HCT116 (cell line): ENCODE results near the gene CD2. TPM values are rescaled to one million over a fixed set of nuclear protein-coding genes. Genes with fewer than 3 reads are reported as not detected.

ENCODE experiments used
- ATAC-seq: fragments of 200-7000 bp; cut with Tn5 transposase; 2 replicates; pipeline ENCODE4 v1.9.1; 2020; ENCODE audit warnings: mild to moderate bottlenecking, moderate library complexity
- BruUV-seq: library from RNA; stranded (reverse); fragments of 400-500 nt; replicated peaks from 2 replicates; lab custom pipeline; 2021; lab: Mats Ljungman, UMichigan
- CTCF ChIA-PET: fragments of 300-600 bp; sonication (Branson Sonifier 250); formaldehyde crosslinking; loops from one replicate; lab custom pipeline; 2021; ENCODE audit warnings: antibody characterized with exemption; lab: Charles Lee
- POLR2A ChIA-PET: fragments of 300-600, 350-600 bp; sonication (Branson Sonifier 250); formaldehyde crosslinking; loops from one replicate; lab custom pipeline; 2021; ENCODE audit warnings: antibody characterized with exemption; lab: Charles Lee
- RAD21 ChIA-PET, 2 experiments: fragments of 300-600 bp; sonication (Branson Sonifier 250); formaldehyde crosslinking; loops; one replicate each; lab custom pipeline; 2023; ENCODE audit warnings: low total read pairs in 2 of 2; ENCODE audit not compliant: uncharacterized antibody in 2 of 2, unreplicated experiment in 2 of 2, low non-redundant PET in 1 of 2; lab: Charles Lee
- DNase-seq: peaks from one replicate; pipeline ENCODE4 v3.0.0-alpha.2; 2010; ENCODE audit warnings: low read depth, low spot score
- H2AFZ ChIP-seq: fragments of 200-600 bp; shearing (Covaris generic), sonication (generic); 2 replicates; pipeline ENCODE4 v1.6.1; 2017; ENCODE audit warnings: low read depth, mixed run types, mixed read lengths, antibody characterized with exemption, low read length; ENCODE audit not compliant: poor library complexity, severe bottlenecking
- H3K27ac ChIP-seq: 2 replicates; pipeline ENCODE4 v1.5.1; 2012; ENCODE audit warnings: low read depth, low read length
- H3K27me3 ChIP-seq: fragments of 200-600 bp; sonication (generic); 2 replicates; pipeline ENCODE4 v1.6.1; 2016; ENCODE audit warnings: mixed run types, low read length, mixed read lengths; ENCODE audit not compliant: insufficient read depth
- H3K36me3 ChIP-seq, 2 experiments: fragments of 200-500 bp in 1 of 2; fragments of 200-600 bp in 1 of 2; sonication (Bioruptor generic) in 1 of 2; sonication (generic) in 1 of 2; 2 replicates each; pipeline versions ENCODE4 v1.5.1 to v1.6.1; 2014 to 2016; ENCODE audit warnings: low read length in 2 of 2, inconsistent platforms in 1 of 2, mixed read lengths in 1 of 2, mixed run types in 1 of 2; ENCODE audit not compliant: insufficient read depth in 2 of 2, control insufficient read depth in 1 of 2
- H3K4me1 ChIP-seq, 2 experiments: fragments of 200-600 bp in 1 of 2; sonication (generic) in 1 of 2; 2 replicates each; pipeline versions ENCODE4 v1.5.1 to v1.6.1; 2012 to 2017; ENCODE audit warnings: low read length in 2 of 2, inconsistent platforms in 1 of 2, mild to moderate bottlenecking in 1 of 2, mixed read lengths in 1 of 2, mixed run types in 1 of 2, moderate library complexity in 1 of 2; ENCODE audit not compliant: insufficient read depth in 2 of 2, control insufficient read depth in 1 of 2
- H3K4me2 ChIP-seq: fragments of 200-600 bp; sonication (generic); 2 replicates; pipeline ENCODE4 v1.6.1; 2017; ENCODE audit warnings: mixed run types, low read length, mixed read lengths
- H3K4me3 ChIP-seq, 2 experiments: fragments of 200-600 bp in 1 of 2; sonication (generic) in 1 of 2; replicated peaks in 1 of 2; 2 replicates each; pipeline ENCODE4 v1.5.1; 2011 to 2016; ENCODE audit warnings: low read length in 2 of 2, control low read depth in 1 of 2, low read depth in 1 of 2, mild to moderate bottlenecking in 1 of 2, mixed read lengths in 1 of 2, mixed run types in 1 of 2
- H3K79me2 ChIP-seq: fragments of 200-600 bp; sonication (generic); 2 replicates; pipeline ENCODE4 v1.6.1; 2017; ENCODE audit warnings: mild to moderate bottlenecking, mixed run types, low read length, moderate library complexity, mixed read lengths; ENCODE audit not compliant: insufficient read depth
- H3K9ac ChIP-seq: fragments of 200-600 bp; sonication (generic); 2 replicates; pipeline ENCODE4 v1.6.1; 2016; ENCODE audit warnings: low read length, mixed read lengths
- H3K9me2 ChIP-seq: fragments of 200-600 bp; sonication (generic), shearing (Covaris generic); 2 replicates; pipeline ENCODE4 v1.6.1; 2017; ENCODE audit warnings: mixed run types, mild to moderate bottlenecking, moderate library complexity; ENCODE audit not compliant: insufficient read depth
- H3K9me3 ChIP-seq, 2 experiments: fragments of 200-500 bp in 1 of 2; fragments of 200-600 bp in 1 of 2; sonication (Bioruptor generic) in 1 of 2; sonication (generic) in 1 of 2; 2 replicates each; pipeline ENCODE4 v1.6.1; 2014 to 2017; ENCODE audit warnings: low read length in 2 of 2, mixed read lengths in 2 of 2, inconsistent platforms in 1 of 2, low read depth in 1 of 2, mild to moderate bottlenecking in 1 of 2, mixed run types in 1 of 2, moderate library complexity in 1 of 2; ENCODE audit not compliant: control insufficient read depth in 1 of 2, insufficient read depth in 1 of 2
- H4K20me1 ChIP-seq: fragments of 200-600 bp; sonication (generic), shearing (Covaris generic); 2 replicates; pipeline ENCODE4 v1.6.1; 2017; ENCODE audit warnings: mixed run types, mild to moderate bottlenecking, moderate library complexity; ENCODE audit not compliant: insufficient read depth
- CBX3 ChIP-seq: IDR thresholded peaks from 2 replicates; pipeline ENCODE4 v1.6.1; 2012; ENCODE audit warnings: low read depth
- CTCF ChIP-seq, 3 experiments: fragments of 200-600 bp in 1 of 3; sonication (generic) in 1 of 3; IDR thresholded peaks in 2 of 3; conservative IDR thresholded peaks in 1 of 3; 2 replicates each; pipeline ENCODE4 v1.5.1; 2012 to 2017; ENCODE audit warnings: low read depth in 2 of 3, low read length in 2 of 3, antibody characterized with exemption in 1 of 3, borderline replicate concordance in 1 of 3, control low read depth in 1 of 3, mild to moderate bottlenecking in 1 of 3, mixed read lengths in 1 of 3, mixed run types in 1 of 3, moderate library complexity in 1 of 3; ENCODE audit not compliant: insufficient read depth in 1 of 3
- EGR1 ChIP-seq: IDR thresholded peaks from 2 replicates; pipeline ENCODE4 v1.6.1; 2012; ENCODE audit warnings: low read depth
- EZH2 ChIP-seq: fragments of 200-600 bp; sonication (generic); IDR thresholded peaks from 2 replicates; pipeline ENCODE4 v1.6.1; 2017; ENCODE audit warnings: antibody characterized with exemption, mixed run types
- FOSL1 ChIP-seq: IDR thresholded peaks from 2 replicates; pipeline ENCODE4 v1.6.1; 2012; ENCODE audit warnings: low read depth
- JUND ChIP-seq: IDR thresholded peaks from 2 replicates; pipeline ENCODE4 v1.6.1; 2012
- POLR2A ChIP-seq: IDR thresholded peaks from 2 replicates; pipeline ENCODE4 v1.7.0; 2011; ENCODE audit warnings: borderline replicate concordance; ENCODE audit not compliant: insufficient read depth, insufficient read length; ENCODE audit errors: extremely low read depth
- POLR2AphosphoS5 ChIP-seq: IDR thresholded peaks from 2 replicates; pipeline ENCODE4 v1.6.1; 2011; ENCODE audit warnings: mild to moderate bottlenecking, low read depth, low read length, moderate library complexity
- RAD21 ChIP-seq: IDR thresholded peaks from 2 replicates; pipeline ENCODE4 v1.6.1; 2012; ENCODE audit warnings: low read depth, mild to moderate bottlenecking
- REST ChIP-seq: IDR thresholded peaks from 2 replicates; pipeline ENCODE4 v1.6.1; 2012; ENCODE audit warnings: low read depth
- SP1 ChIP-seq: IDR thresholded peaks from 2 replicates; pipeline ENCODE4 v1.6.1; 2012; ENCODE audit warnings: low read depth
- SRF ChIP-seq: IDR thresholded peaks from 2 replicates; pipeline ENCODE4 v1.6.1; 2012; ENCODE audit warnings: low read depth
- TCF7L2 ChIP-seq: IDR thresholded peaks from 2 replicates; pipeline ENCODE4 v1.7.0; 2011; ENCODE audit warnings: borderline replicate concordance, inconsistent platforms; ENCODE audit not compliant: insufficient read depth, insufficient read length; ENCODE audit errors: extremely low read depth
- ZBTB33 ChIP-seq: IDR thresholded peaks from 2 replicates; pipeline ENCODE4 v1.6.1; 2011; ENCODE audit warnings: mild to moderate bottlenecking, low read length, moderate library complexity; ENCODE audit not compliant: insufficient replicate concordance; ENCODE audit errors: extremely low read depth
- ZFX ChIP-seq: fragments of 450-650 bp; IDR thresholded peaks from 2 replicates; pipeline ENCODE4 v1.6.1; 2017
- ZNF274 ChIP-seq: fragments of 200-500 bp; sonication (Bioruptor generic); IDR thresholded peaks from 2 replicates; pipeline ENCODE4 v1.6.1; 2014; ENCODE audit warnings: mild to moderate bottlenecking, low read depth, low read length, inconsistent platforms
- intact Hi-C: fragments of 100-400 bp; cut with micrococcal nuclease; formaldehyde crosslinking; loops from 2 replicates; pipeline ENCODE4 v1.10.0; 2022
- total RNA-seq: library from RNA; stranded (reverse); gene quantifications from one replicate; pipeline ENCODE4 v1.2.1, GENCODE V29; 2021; ENCODE audit not compliant: unreplicated experiment
- TF ChIP-seq, protein P1 (sequence below): IDR thresholded peaks from 2 replicates; pipeline ENCODE4 v1.6.1; 2012
- TF ChIP-seq, protein P2 (sequence below): IDR thresholded peaks from 2 replicates; pipeline ENCODE4 v1.6.1; 2012

Gene CD2
- total RNA-seq, 1 experiment from 2014 or later: 0.57 TPM

DNA sequence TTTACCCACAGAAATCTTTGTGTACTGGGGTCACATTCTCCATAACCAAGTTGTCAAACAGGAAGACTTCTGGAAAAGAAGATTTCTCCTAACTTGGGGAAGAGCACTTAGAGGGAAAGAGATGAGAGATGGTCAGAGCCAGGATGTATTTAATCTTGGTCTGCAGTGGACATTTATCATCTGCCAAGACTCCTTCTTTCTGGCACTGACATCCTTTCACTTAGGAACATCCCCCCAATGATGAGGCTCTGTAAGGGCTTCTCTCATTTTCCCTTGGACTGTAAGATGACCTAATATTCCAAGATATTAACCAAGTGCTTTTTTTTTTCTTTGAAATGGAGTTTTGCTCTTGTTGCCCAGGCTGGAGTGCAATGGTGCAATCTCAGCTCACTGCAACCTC, 47.4 kb upstream of the CD2 start:
- BruUV-seq: no TSS peak
- Histone ChIP-seq H3K9ac (no peak overlapping the region), H3K27ac (no peak overlapping the region), H4K20me1 (no peaks in the 10 kb centered on the region), H3K4me3 (no peak overlapping the region), H3K79me2 (no peaks in the 10 kb centered on the region), H3K27me3 (no peaks in the 10 kb centered on the region), H3K4me2 (no peak overlapping the region), H3K9me2 (no peaks in the 10 kb centered on the region), H3K4me1 (no peaks in the 10 kb centered on the region), H2AFZ (no peak overlapping the region), H3K9me3 (no peaks in the 10 kb centered on the region), H3K36me3 (no peaks in the 10 kb centered on the region)
- TF ChIP-seq POLR2AphosphoS5 (no peak), FOSL1 (no peak), TCF7L2 (no peak), ZFX (no peak), JUND (no peak), SRF (no peak), CTCF (IDR thresholded peaks at IDR 0.05 in 2 of 3, conservative IDR thresholded peaks at IDR 0.05 in 1 of 3; ENCODE audit: borderline replicate concordance in 1 of 3, insufficient read depth in 1 of 3, low read depth in 2 of 3, low read length in 2 of 3) (no peak), ZNF274 (no peak), ZBTB33 (no peak), CBX3 (no peak), POLR2A (no peak), EGR1 (no peak), SP1 (no peak), REST (no peak), EZH2 (no peak), RAD21 (no peak)
- TF ChIP-seq, protein P1, sequence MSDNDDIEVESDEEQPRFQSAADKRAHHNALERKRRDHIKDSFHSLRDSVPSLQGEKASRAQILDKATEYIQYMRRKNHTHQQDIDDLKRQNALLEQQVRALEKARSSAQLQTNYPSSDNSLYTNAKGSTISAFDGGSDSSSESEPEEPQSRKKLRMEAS: no peak
- TF ChIP-seq, protein P2, sequence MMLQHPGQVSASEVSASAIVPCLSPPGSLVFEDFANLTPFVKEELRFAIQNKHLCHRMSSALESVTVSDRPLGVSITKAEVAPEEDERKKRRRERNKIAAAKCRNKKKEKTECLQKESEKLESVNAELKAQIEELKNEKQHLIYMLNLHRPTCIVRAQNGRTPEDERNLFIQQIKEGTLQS: no peak
- ChIA-PET CTCF (no interaction called here), RAD21 (no interaction called here), POLR2A (no interaction called here)
- intact Hi-C loops: no loop called here
- DNase-seq (no peak), ATAC-seq (no peak)
